Keratinocyte (primary cell): ENCODE measurements around the gene MTERF2.

Source experiments
- CTCF ChIP-seq, 3 experiments: IDR thresholded peaks in 1 of 3; conservative IDR thresholded peaks in 1 of 3; optimal IDR thresholded peaks in 1 of 3; 2 replicates in 2 of 3; 3 replicates in 1 of 3; pipeline versions ENCODE3 to v1.5.1; 2011; ENCODE audit warnings: low read length in 3 of 3, mild to moderate bottlenecking in 3 of 3, moderate library complexity in 2 of 3, control low read depth in 1 of 3, inconsistent platforms in 1 of 3; ENCODE audit not compliant: insufficient read depth in 2 of 3; ENCODE audit errors: extremely low read depth in 1 of 3
- EZH2 ChIP-seq: IDR thresholded peaks from one replicate; pipeline ENCODE4 v1.6.1; 2012; ENCODE audit warnings: inconsistent platforms, mild to moderate bottlenecking, low read length, moderate library complexity

DNA sequence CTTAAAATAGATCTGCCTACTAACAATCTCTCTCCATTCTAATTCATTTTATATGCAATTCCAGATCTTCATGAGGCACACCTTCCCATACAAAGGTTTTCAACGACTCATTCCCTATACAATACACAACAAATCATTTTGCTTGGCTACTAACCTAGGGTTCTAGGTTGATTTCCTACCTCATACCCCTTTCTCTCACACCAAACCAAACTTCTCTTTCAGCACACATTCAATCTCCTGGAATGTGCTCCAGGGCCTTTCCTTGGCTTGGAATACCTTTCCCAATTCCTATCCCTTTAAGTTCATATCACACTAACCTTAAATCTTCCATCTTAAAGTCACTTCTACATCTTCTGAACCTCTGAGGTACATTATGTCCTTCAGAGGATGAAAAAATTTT, 38.7 kb upstream of the MTERF2 start:
- TF ChIP-seq CTCF (optimal IDR thresholded peaks at IDR 0.05 in 1 of 3, IDR thresholded peaks at IDR 0.05 in 1 of 3, conservative IDR thresholded peaks at IDR 0.05 in 1 of 3; ENCODE audit: extremely low read depth in 1 of 3, insufficient read depth in 2 of 3, low read length in 3 of 3) (no peak), EZH2 (no peak)
